SK-N-MC (cell line): ENCODE data around the gene TIPARP.

Experiments used
- DNase-seq: peaks from one replicate; pipeline ENCODE4 v3.0.0-alpha.2; 2011; ENCODE audit warnings: low read depth, low spot score
- H3K27ac ChIP-seq: fragments of 200-600 bp; sonication (generic); 2 replicates; pipeline ENCODE4 v1.5.1; 2016; ENCODE audit warnings: mixed run types
- H3K36me3 ChIP-seq: fragments of 200-600 bp; sonication (generic); 2 replicates; pipeline ENCODE4 v1.6.1; 2017; ENCODE audit warnings: antibody characterized with exemption, low read length, mixed read lengths; ENCODE audit not compliant: insufficient read depth
- H3K4me3 ChIP-seq: fragments of 200-600 bp; sonication (generic); 2 replicates; pipeline ENCODE4 v1.5.1; 2016
- H3K9ac ChIP-seq: fragments of 200-600 bp; sonication (generic); 2 replicates; pipeline ENCODE4 v1.8.0; 2017; ENCODE audit warnings: mixed run types, mixed read lengths; ENCODE audit not compliant: insufficient read length
- H3K9me3 ChIP-seq: fragments of 200-600 bp; sonication (generic); 2 replicates; pipeline ENCODE4 v1.6.1; 2017; ENCODE audit warnings: low read depth, mild to moderate bottlenecking, antibody characterized with exemption, low read length, moderate library complexity, mixed read lengths
- EZH2 ChIP-seq: fragments of 200-600 bp; sonication (generic); IDR thresholded peaks from one replicate; pipeline ENCODE4 v1.6.1; 2017; ENCODE audit warnings: antibody characterized with exemption
- FOXP2 ChIP-seq: optimal IDR thresholded peaks from 2 replicates; pipeline ENCODE3; 2011; ENCODE audit warnings: mild to moderate bottlenecking, moderate library complexity; ENCODE audit not compliant: insufficient read depth; ENCODE audit errors: extremely low read length, control extremely low read depth
- POLR2AphosphoS5 ChIP-seq: IDR thresholded peaks from 2 replicates; pipeline ENCODE4 v1.6.1; 2012; ENCODE audit warnings: mild to moderate bottlenecking, low read depth, low read length, borderline replicate concordance

TIPARP gene

GRCh38 chr3:156632601-156633000, 41.8 kb upstream of the TIPARP start:
- TF ChIP-seq EZH2 (no peak), POLR2AphosphoS5 (no peak), FOXP2 (no peak)
- no peak overlapping the region for H3K4me3 ChIP-seq
- no peak overlapping the region for H3K9ac ChIP-seq
- no peak for DNase-seq
- H3K36me3 ChIP-seq = no peaks in the 10 kb centered on the region
- no peaks in the 10 kb centered on the region for H3K9me3 ChIP-seq
- no peak overlapping the region for H3K27ac ChIP-seq

- Histone ChIP-seq H3K9me3 (no peaks in the 10 kb centered on the region), H3K4me3 (no peak overlapping the region), H3K36me3 (no peaks in the 10 kb centered on the region), H3K27ac (no peak overlapping the region), H3K9ac (no peak overlapping the region)
- TF ChIP-seq FOXP2 = no peak
- no peak for TF ChIP-seq POLR2AphosphoS5
- TF ChIP-seq EZH2 = no peak
- DNase-seq = no peak
These were observed 41.1 kb upstream of the TIPARP start for GRCh38 chr3:156633335-156633734.

GRCh38 chr3:156635034-156635433, 39.4 kb upstream of the TIPARP start:
- no peaks in the 10 kb centered on the region for H3K9me3 ChIP-seq
- H3K9ac ChIP-seq = no peak overlapping the region
- TF ChIP-seq EZH2 = no peak
- DNase-seq = no peak
- H3K4me3 ChIP-seq = no peak overlapping the region
- H3K36me3 ChIP-seq = no peaks in the 10 kb centered on the region
- H3K27ac ChIP-seq = no peak overlapping the region

- Histone ChIP-seq H3K27ac (no peak overlapping the region), H3K9me3 (no peaks in the 10 kb centered on the region), H3K9ac (no peak overlapping the region), H3K4me3 (no peak overlapping the region), H3K36me3 (no peaks in the 10 kb centered on the region)
- no peak for DNase-seq
- TF ChIP-seq FOXP2 (no peak), EZH2 (no peak), POLR2AphosphoS5 (no peak)
These were observed 38.4 kb upstream of the TIPARP start for GRCh38 chr3:156635973-156636372.

GRCh38 chr3:156637480-156638022, 36.8 kb upstream of the TIPARP start:
- Histone ChIP-seq H3K27ac (no peak overlapping the region), H3K4me3 (no peak overlapping the region), H3K9me3 (no peaks in the 10 kb centered on the region), H3K9ac (no peak overlapping the region), H3K36me3 (no peaks in the 10 kb centered on the region)
- no peak for TF ChIP-seq POLR2AphosphoS5
- TF ChIP-seq FOXP2 = no peak
- no peak for TF ChIP-seq EZH2
- no peak for DNase-seq

- TF ChIP-seq FOXP2 = no peak
- no peak overlapping the region for H3K27ac ChIP-seq
- DNase-seq = no peak
- no peak overlapping the region for H3K4me3 ChIP-seq
- H3K9ac ChIP-seq = no peak overlapping the region
- no peaks in the 10 kb centered on the region for H3K9me3 ChIP-seq
- no peaks in the 10 kb centered on the region for H3K36me3 ChIP-seq
These were observed 36.1 kb upstream of the TIPARP start for GRCh38 chr3:156638271-156638670.

GRCh38 chr3:156639414-156640023, 34.9 kb upstream of the TIPARP start:
- no peak overlapping the region for H3K4me3 ChIP-seq
- no peak overlapping the region for H3K9ac ChIP-seq
- no peaks in the 10 kb centered on the region for H3K36me3 ChIP-seq
- no peaks in the 10 kb centered on the region for H3K9me3 ChIP-seq
- no peak for DNase-seq
- no peak overlapping the region for H3K27ac ChIP-seq
- TF ChIP-seq FOXP2 = no peak
- TF ChIP-seq EZH2 = no peak
- no peak for TF ChIP-seq POLR2AphosphoS5

GRCh38 chr3:156641618-156641975, 32.8 kb upstream of the TIPARP start:
- no peak for DNase-seq
- Histone ChIP-seq H3K4me3 (no peak overlapping the region), H3K9ac (no peak overlapping the region), H3K27ac (no peak overlapping the region), H3K36me3 (no peaks in the 10 kb centered on the region), H3K9me3 (no peaks in the 10 kb centered on the region)
- TF ChIP-seq POLR2AphosphoS5 = no peak
- no peak for TF ChIP-seq FOXP2
- no peak for TF ChIP-seq EZH2
